GM11168 (cell line): ENCODE results near the gene TADA2B.

Source experiments
- in situ Hi-C: fragments of 300-500 bp; cut with MboI; formaldehyde crosslinking; loops from one replicate; pipeline ENCODE4 v1.12.0; 2022; ENCODE audit warnings: low sequenced_read_pairs; ENCODE audit not compliant: unreplicated experiment

TADA2B gene

GRCh38 chr4:7017446-7018048 is 25.6 kb upstream of the TADA2B start:
- in situ Hi-C loops: no loop called here

GRCh38 chr4:7018281-7018680 is 24.9 kb upstream of the TADA2B start:
- in situ Hi-C loops: no loop called here

- in situ Hi-C loops: no loop called here
Observed at GRCh38 chr4:7019367-7019766, 23.8 kb upstream of the TADA2B start.

- in situ Hi-C loops: no loop called here
Observed at GRCh38 chr4:7020290-7020689, 22.9 kb upstream of the TADA2B start.

- in situ Hi-C loops: no loop called here
Observed at GRCh38 chr4:7020856-7021255, 22.3 kb upstream of the TADA2B start.

GRCh38 chr4:7021355-7021754 is 21.8 kb upstream of the TADA2B start:
- in situ Hi-C loops: no loop called here

- in situ Hi-C loops: no loop called here
Observed at GRCh38 chr4:7021930-7022664, 21.1 kb upstream of the TADA2B start.

- in situ Hi-C loops: no loop called here
Observed at GRCh38 chr4:7023486-7023885, 19.7 kb upstream of the TADA2B start.

GRCh38 chr4:7023901-7024300 is 19.3 kb upstream of the TADA2B start:
- in situ Hi-C loops: no loop called here

- in situ Hi-C loops: no loop called here
Observed at GRCh38 chr4:7024336-7024890, 18.8 kb upstream of the TADA2B start.

- in situ Hi-C loops: no loop called here
Observed at GRCh38 chr4:7025040-7025602, 18.1 kb upstream of the TADA2B start.

GRCh38 chr4:7026107-7026506 is 17.1 kb upstream of the TADA2B start:
- in situ Hi-C loops: no loop called here

GRCh38 chr4:7027284-7027683 is 15.9 kb upstream of the TADA2B start:
- in situ Hi-C loops: no loop called here

GRCh38 chr4:7027913-7028312 is 15.3 kb upstream of the TADA2B start:
- in situ Hi-C loops: no loop called here

- in situ Hi-C loops: no loop called here
Observed at GRCh38 chr4:7029212-7029611, 14.0 kb upstream of the TADA2B start.

GRCh38 chr4:7029921-7030320 is 13.3 kb upstream of the TADA2B start:
- in situ Hi-C loops: no loop called here

GRCh38 chr4:7030856-7031255 is 12.3 kb upstream of the TADA2B start:
- in situ Hi-C loops: no loop called here

- in situ Hi-C loops: no loop called here
Observed at GRCh38 chr4:7031558-7032449, 11.4 kb upstream of the TADA2B start.

- in situ Hi-C loops: no loop called here
Observed at GRCh38 chr4:7032596-7032995, 10.6 kb upstream of the TADA2B start.

- in situ Hi-C loops: loop anchor here (5.0 kb wide), 1 partner anchor 38 kb away; no protein-coding TSS in a partner anchor
Observed at GRCh38 chr4:7034262-7035081, 8.7 kb upstream of the TADA2B start.
